WERI-Rb-1 (cell line): ENCODE data around the gene PMP22.

Experiments
- DNase-seq: peaks from one replicate; pipeline ENCODE4 v3.0.0-alpha.2; 2020
- H3K27ac ChIP-seq: fragments of 250-450 bp; sonication (Bioruptor Pico); 2 replicates; pipeline ENCODE4 v1.5.1; 2020; ENCODE audit warnings: mild to moderate bottlenecking, moderate library complexity
- H3K27me3 ChIP-seq: fragments of 250-450 bp; sonication (Bioruptor Pico); 2 replicates; pipeline ENCODE4 v1.5.1; 2021; ENCODE audit warnings: mild to moderate bottlenecking, low read depth, moderate library complexity; ENCODE audit not compliant: insufficient read depth, severe bottlenecking
- H3K36me3 ChIP-seq: fragments of 250-450 bp; sonication (Bioruptor Pico); 2 replicates; pipeline ENCODE4 v1.5.1; 2020; ENCODE audit warnings: mild to moderate bottlenecking, moderate library complexity
- H3K4me3 ChIP-seq: 2 replicates; pipeline ENCODE4 v1.5.1; 2011; ENCODE audit warnings: low read depth, mild to moderate bottlenecking, control low read depth, low read length
- H3K9me3 ChIP-seq: fragments of 250-450 bp; sonication (Bioruptor Pico); 2 replicates; pipeline ENCODE4 v1.5.1; 2021; ENCODE audit warnings: mild to moderate bottlenecking, moderate library complexity; ENCODE audit not compliant: severe bottlenecking
- TF ChIP-seq, protein P1 (sequence below): IDR thresholded peaks from 2 replicates; pipeline ENCODE4 v1.5.1; 2011; ENCODE audit warnings: low read depth, mild to moderate bottlenecking, control low read depth, inconsistent platforms, low read length

Gene PMP22

GRCh38 chr17:15284537-15284936 lies 19.4 kb upstream of the PMP22 start:
- DNase-seq = no peak
- TF ChIP-seq, protein P1, sequence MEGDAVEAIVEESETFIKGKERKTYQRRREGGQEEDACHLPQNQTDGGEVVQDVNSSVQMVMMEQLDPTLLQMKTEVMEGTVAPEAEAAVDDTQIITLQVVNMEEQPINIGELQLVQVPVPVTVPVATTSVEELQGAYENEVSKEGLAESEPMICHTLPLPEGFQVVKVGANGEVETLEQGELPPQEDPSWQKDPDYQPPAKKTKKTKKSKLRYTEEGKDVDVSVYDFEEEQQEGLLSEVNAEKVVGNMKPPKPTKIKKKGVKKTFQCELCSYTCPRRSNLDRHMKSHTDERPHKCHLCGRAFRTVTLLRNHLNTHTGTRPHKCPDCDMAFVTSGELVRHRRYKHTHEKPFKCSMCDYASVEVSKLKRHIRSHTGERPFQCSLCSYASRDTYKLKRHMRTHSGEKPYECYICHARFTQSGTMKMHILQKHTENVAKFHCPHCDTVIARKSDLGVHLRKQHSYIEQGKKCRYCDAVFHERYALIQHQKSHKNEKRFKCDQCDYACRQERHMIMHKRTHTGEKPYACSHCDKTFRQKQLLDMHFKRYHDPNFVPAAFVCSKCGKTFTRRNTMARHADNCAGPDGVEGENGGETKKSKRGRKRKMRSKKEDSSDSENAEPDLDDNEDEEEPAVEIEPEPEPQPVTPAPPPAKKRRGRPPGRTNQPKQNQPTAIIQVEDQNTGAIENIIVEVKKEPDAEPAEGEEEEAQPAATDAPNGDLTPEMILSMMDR = no peak
- H3K27me3 ChIP-seq = peaks cover 7% of the 10 kb centered on the region
- no peaks in the 10 kb centered on the region for H3K36me3 ChIP-seq
- H3K27ac ChIP-seq = no peak overlapping the region
- no peak overlapping the region for H3K4me3 ChIP-seq
- no peaks in the 10 kb centered on the region for H3K9me3 ChIP-seq

GRCh38 chr17:15284107-15284506 lies 19.0 kb upstream of the PMP22 start:
- Histone ChIP-seq H3K9me3 (no peaks in the 10 kb centered on the region), H3K36me3 (no peaks in the 10 kb centered on the region), H3K27ac (no peak overlapping the region), H3K4me3 (no peak overlapping the region), H3K27me3 (peaks cover 7% of the 10 kb centered on the region)
- TF ChIP-seq, protein P1 = no peak
- DNase-seq = no peak

- no peaks in the 10 kb centered on the region for H3K9me3 ChIP-seq
- DNase-seq = no peak
Observed at GRCh38 chr17:15281909-15282308, 16.8 kb upstream of the PMP22 start.

GRCh38 chr17:15278924-15279477 lies 13.9 kb upstream of the PMP22 start:
- DNase-seq = no peak
- H3K9me3 ChIP-seq = no peaks in the 10 kb centered on the region
- peaks cover 3% of the 10 kb centered on the region for H3K27me3 ChIP-seq
- no peaks in the 10 kb centered on the region for H3K36me3 ChIP-seq
- H3K4me3 ChIP-seq = no peak overlapping the region
- TF ChIP-seq, protein P1 = no peak
- no peak overlapping the region for H3K27ac ChIP-seq

More at GRCh38 chr17:15281909-15282308, 16.8 kb upstream of the PMP22 start:
- peaks cover 3% of the 10 kb centered on the region for H3K27me3 ChIP-seq
- no peak overlapping the region for H3K4me3 ChIP-seq
- TF ChIP-seq, protein P1 = no peak
- H3K27ac ChIP-seq = no peak overlapping the region
- H3K36me3 ChIP-seq = no peaks in the 10 kb centered on the region

- Histone ChIP-seq H3K27ac (no peak overlapping the region), H3K27me3 (peaks cover 3% of the 10 kb centered on the region), H3K36me3 (no peaks in the 10 kb centered on the region), H3K4me3 (no peak overlapping the region), H3K9me3 (no peaks in the 10 kb centered on the region)
- TF ChIP-seq, protein P1 = no peak
- no peak for DNase-seq
Observed at GRCh38 chr17:15278380-15278779, 13.3 kb upstream of the PMP22 start.

DNA sequence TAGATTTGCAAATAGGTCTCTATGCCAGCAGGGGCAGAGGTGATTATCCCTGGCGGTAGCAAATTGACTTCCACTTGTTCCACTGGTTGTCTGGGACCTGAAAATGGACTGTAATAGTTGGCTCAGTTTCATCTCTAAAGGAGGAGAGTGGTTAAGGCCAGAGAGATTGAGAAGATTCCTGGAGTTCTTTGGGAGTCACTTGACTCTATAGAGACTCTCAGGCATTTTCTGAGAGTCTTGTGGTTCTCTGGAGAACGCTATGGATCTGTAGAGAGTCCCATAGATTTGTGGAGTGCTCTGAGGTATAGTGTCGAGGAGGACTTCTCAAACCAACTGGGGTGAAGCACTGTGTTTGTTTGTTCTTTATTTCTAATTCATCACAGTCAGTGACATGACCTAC lies 8.9 kb upstream of the PMP22 start:
- no peak for DNase-seq
- H3K9me3 ChIP-seq = no peaks in the 10 kb centered on the region
- H3K4me3 ChIP-seq = no peak overlapping the region
- TF ChIP-seq, protein P1 = no peak
- no peaks in the 10 kb centered on the region for H3K27me3 ChIP-seq
- no peak overlapping the region for H3K27ac ChIP-seq
- H3K36me3 ChIP-seq = no peaks in the 10 kb centered on the region
